ENCODE data around the gene KIAA1210.
A peak's percentile ranks its signal among the peaks of the same experiment; 100 is the strongest.

Gene KIAA1210

GRCh38 chrX:119069762-119070161 is 57.9 kb downstream of the KIAA1210 start:
- no peak for TF ChIP-seq CTCF (IDR thresholded peaks at IDR 0.05; ENCODE audit: insufficient read depth, low read length, poor library complexity, severe bottlenecking)
- Histone ChIP-seq H3K27me3 (replicated peaks; ENCODE audit: control insufficient read depth, insufficient read depth, low read length) (no peaks in the 10 kb centered on the region; the same call in 1 of the 2 replicates), H3K4me3 (replicated peaks; ENCODE audit: low read depth, low read length) (no peak overlapping the region), H3K36me3 (ENCODE audit: control insufficient read depth, insufficient read depth, low read length) (no peaks in the 10 kb centered on the region)
- DNase-seq (ENCODE audit: extremely low read depth, insufficient read length) = no peak

GRCh38 chrX:119069128-119069527 is 58.5 kb downstream of the KIAA1210 start:
- H3K27me3 ChIP-seq (replicated peaks; ENCODE audit: control insufficient read depth, insufficient read depth, low read length) = no peaks in the 10 kb centered on the region; the same call in 1 of the 2 replicates
- no peak overlapping the region for H3K4me3 ChIP-seq (replicated peaks; ENCODE audit: low read depth, low read length)
- DNase-seq (ENCODE audit: extremely low read depth, insufficient read length) = no peak
- TF ChIP-seq CTCF (IDR thresholded peaks at IDR 0.05; ENCODE audit: insufficient read depth, low read length, poor library complexity, severe bottlenecking) = no peak
- H3K36me3 ChIP-seq (ENCODE audit: control insufficient read depth, insufficient read depth, low read length) = no peaks in the 10 kb centered on the region

GRCh38 chrX:119067023-119067739 is 60.4 kb downstream of the KIAA1210 start:
- H3K27me3 ChIP-seq (replicated peaks; ENCODE audit: control insufficient read depth, insufficient read depth, low read length) = no peaks in the 10 kb centered on the region; the same call in 1 of the 2 replicates

DNA sequence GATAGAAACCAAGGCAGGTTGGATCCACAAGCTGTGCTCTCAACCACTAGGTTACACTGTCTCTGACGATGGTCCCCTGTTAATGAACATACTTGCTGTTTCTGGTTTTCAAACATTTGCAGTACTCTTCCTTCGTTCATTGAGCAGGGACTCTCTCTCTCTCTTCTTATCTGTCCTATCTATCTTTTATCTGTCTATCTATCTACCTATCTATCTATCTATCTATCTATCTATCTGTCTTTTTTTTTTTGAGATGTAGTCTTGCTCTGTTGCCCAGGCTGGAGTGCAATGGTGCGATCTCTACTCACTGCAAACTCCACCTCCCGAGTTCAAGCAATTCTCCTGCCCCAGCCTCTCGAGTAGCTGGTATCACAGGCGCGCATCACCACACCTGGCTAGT is 64.2 kb downstream of the KIAA1210 start:
- no peak for TF ChIP-seq CTCF (IDR thresholded peaks at IDR 0.05; ENCODE audit: insufficient read depth, low read length, poor library complexity, severe bottlenecking)
- Histone ChIP-seq H3K27me3 (replicated peaks; ENCODE audit: control insufficient read depth, insufficient read depth, low read length) (no peaks in the 10 kb centered on the region; the same call in 1 of the 2 replicates), H3K4me3 (replicated peaks; ENCODE audit: low read depth, low read length) (no peak overlapping the region), H3K36me3 (ENCODE audit: control insufficient read depth, insufficient read depth, low read length) (no peaks in the 10 kb centered on the region)
- DNase-seq (ENCODE audit: extremely low read depth, insufficient read length) = no peak

More at GRCh38 chrX:119067023-119067739, 60.4 kb downstream of the KIAA1210 start:
- TF ChIP-seq CTCF (IDR thresholded peaks at IDR 0.05; ENCODE audit: insufficient read depth, low read length, poor library complexity, severe bottlenecking) = peak; percentile 64
- no peaks in the 10 kb centered on the region for H3K36me3 ChIP-seq (ENCODE audit: control insufficient read depth, insufficient read depth, low read length)
- no peak for DNase-seq (ENCODE audit: extremely low read depth, insufficient read length)
- no peak overlapping the region for H3K4me3 ChIP-seq (replicated peaks; ENCODE audit: low read depth, low read length)

DNA sequence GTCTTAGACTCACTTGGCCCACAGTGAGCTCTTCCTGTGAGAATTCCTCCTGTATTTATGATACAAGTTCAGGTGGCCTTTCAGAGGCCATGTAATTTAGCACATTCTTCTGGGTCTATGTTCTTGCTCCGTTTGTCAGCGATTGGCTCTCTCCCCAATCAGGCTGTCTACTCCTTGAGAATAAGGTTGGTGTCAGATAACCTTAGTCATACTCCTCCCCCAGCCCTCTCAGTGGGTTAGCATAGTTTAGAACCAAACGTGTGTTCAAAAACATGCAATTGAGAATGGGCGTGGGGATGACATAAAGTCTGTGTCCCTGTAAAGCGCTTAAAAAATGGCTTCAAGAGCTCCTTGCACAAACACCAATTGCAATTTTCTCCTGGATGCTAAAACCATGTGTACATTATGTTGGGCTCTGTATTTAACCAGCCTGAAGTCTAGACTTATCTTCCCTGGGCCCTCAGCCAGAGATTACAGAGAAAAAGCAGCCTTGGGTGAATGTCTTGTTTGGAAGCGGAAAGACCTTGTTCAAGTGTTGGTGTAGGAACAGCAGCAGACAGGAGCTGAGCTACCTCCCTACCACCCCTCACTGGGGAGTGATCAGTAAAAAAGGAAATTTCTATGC is 64.8 kb downstream of the KIAA1210 start:
- TF ChIP-seq CTCF (IDR thresholded peaks at IDR 0.05; ENCODE audit: insufficient read depth, low read length, poor library complexity, severe bottlenecking) = no peak
- DNase-seq (ENCODE audit: extremely low read depth, insufficient read length) = no peak
- Histone ChIP-seq H3K4me3 (replicated peaks; ENCODE audit: low read depth, low read length) (no peak overlapping the region), H3K27me3 (replicated peaks; ENCODE audit: control insufficient read depth, insufficient read depth, low read length) (no peaks in the 10 kb centered on the region; the same call in 1 of the 2 replicates), H3K36me3 (ENCODE audit: control insufficient read depth, insufficient read depth, low read length) (no peaks in the 10 kb centered on the region)
